ENCODE results near the gene SND1.

The SND1 gene

GRCh38 chr7:127730658-127731276, 78.8 kb downstream of the SND1 start:
- DNase-seq (ENCODE audit: low spot score) = no peak

GRCh38 chr7:127731431-127732080, 79.6 kb downstream of the SND1 start:
- no peak for DNase-seq (ENCODE audit: low spot score)

- no peak for DNase-seq (ENCODE audit: low spot score)
Measured at GRCh38 chr7:127732306-127732705, 80.3 kb downstream of the SND1 start.

- DNase-seq (ENCODE audit: low spot score) = no peak
Measured at GRCh38 chr7:127733986-127734385, 82.0 kb downstream of the SND1 start.

- DNase-seq (ENCODE audit: low spot score) = no peak
Measured at GRCh38 chr7:127736511-127736910, 84.5 kb downstream of the SND1 start.

GRCh38 chr7:127738859-127739258, 86.9 kb downstream of the SND1 start:
- no peak for DNase-seq (ENCODE audit: low spot score)

- DNase-seq (ENCODE audit: low spot score) = no peak
Measured at GRCh38 chr7:127741764-127742375, 89.9 kb downstream of the SND1 start.

GRCh38 chr7:127745445-127745844, 93.5 kb downstream of the SND1 start:
- no peak for DNase-seq (ENCODE audit: low spot score)

GRCh38 chr7:127751062-127751461, 99.1 kb downstream of the SND1 start:
- DNase-seq (ENCODE audit: low spot score) = no peak

- no peak for DNase-seq (ENCODE audit: low spot score)
Measured at GRCh38 chr7:127751490-127752448, 99.8 kb downstream of the SND1 start.

- no peak for DNase-seq (ENCODE audit: low spot score)
Measured at GRCh38 chr7:127752829-127753228, 100.8 kb downstream of the SND1 start.

- DNase-seq (ENCODE audit: low spot score) = no peak
Measured at GRCh38 chr7:127754457-127754856, 102.5 kb downstream of the SND1 start.

- DNase-seq (ENCODE audit: low spot score) = peak; percentile 11
Measured at GRCh38 chr7:127755521-127755920, 103.5 kb downstream of the SND1 start.

- DNase-seq (ENCODE audit: low spot score) = no peak
Measured at GRCh38 chr7:127755965-127756364, 104.0 kb downstream of the SND1 start.

GRCh38 chr7:127758105-127758504, 106.1 kb downstream of the SND1 start:
- no peak for DNase-seq (ENCODE audit: low spot score)

GRCh38 chr7:127758845-127759244, 106.9 kb downstream of the SND1 start:
- no peak for DNase-seq (ENCODE audit: low spot score)

- no peak for DNase-seq (ENCODE audit: low spot score)
Measured at GRCh38 chr7:127759945-127760421, 108.0 kb downstream of the SND1 start.

- no peak for DNase-seq (ENCODE audit: low spot score)
Measured at GRCh38 chr7:127760436-127761031, 108.5 kb downstream of the SND1 start.

GRCh38 chr7:127761196-127761595, 109.2 kb downstream of the SND1 start:
- no peak for DNase-seq (ENCODE audit: low spot score)

GRCh38 chr7:127764681-127765080, 112.7 kb downstream of the SND1 start:
- DNase-seq (ENCODE audit: low spot score) = no peak

- no peak for DNase-seq (ENCODE audit: low spot score)
Measured at GRCh38 chr7:127765150-127765549, 113.2 kb downstream of the SND1 start.

Measured in SK-N-DZ (cell line).